Endothelial cell of umbilical vein (primary cell): ENCODE data around the gene ZNF780A. TPM values are rescaled to one million over a fixed set of nuclear protein-coding genes. Genes with fewer than 3 reads are reported as not detected.

Experiments used
- BruUV-seq: library from RNA; stranded (reverse); fragments of 400-500 nt; replicated peaks from 2 replicates; lab custom pipeline; 2021; lab: Mats Ljungman, UMichigan
- CTCF ChIA-PET: fragments of 300-600, 350-600 bp; sonication (Branson Sonifier 250); formaldehyde crosslinking; loops from one replicate; lab custom pipeline; 2021; ENCODE audit warnings: antibody characterized with exemption, inconsistent platforms; lab: Charles Lee
- POLR2A ChIA-PET: fragments of 300-600, 350-600 bp; sonication (Branson Sonifier 250); formaldehyde crosslinking; loops from one replicate; lab custom pipeline; 2021; ENCODE audit warnings: antibody characterized with exemption, inconsistent platforms; lab: Charles Lee
- DNase-seq: peaks from one replicate; pipeline ENCODE4 v3.0.0-alpha.2; 2011; ENCODE audit warnings: low read depth, low spot score
- FAIRE-seq: peaks from 2 replicates; lab custom pipeline; 2011; peaks lifted over from hg19 to GRCh38; lab: Jason Lieb, UNC
- H2AFZ ChIP-seq: 2 replicates; pipeline ENCODE4 v1.6.0; 2012; ENCODE audit warnings: low read depth, low read length, control low read depth, inconsistent platforms
- H3K27ac ChIP-seq: 2 replicates; pipeline ENCODE4 v1.5.1; 2011; ENCODE audit warnings: low read depth, mild to moderate bottlenecking, control low read depth, low read length, moderate library complexity; ENCODE audit not compliant: insufficient read depth
- H3K27me3 ChIP-seq, 2 experiments: 2 replicates each; pipeline versions ENCODE4 v1.6.0 to v1.6.1; 2011; ENCODE audit warnings: low read length in 2 of 2, mixed read lengths in 1 of 2; ENCODE audit not compliant: control insufficient read depth in 2 of 2, insufficient read depth in 2 of 2
- H3K36me3 ChIP-seq, 2 experiments: 2 replicates in 1 of 2; 3 replicates in 1 of 2; pipeline ENCODE4 v1.5.1; 2011; ENCODE audit warnings: low read length in 2 of 2, mild to moderate bottlenecking in 1 of 2, moderate library complexity in 1 of 2; ENCODE audit not compliant: control insufficient read depth in 2 of 2, insufficient read depth in 2 of 2; ENCODE audit errors: extremely low read depth in 1 of 2
- H3K4me1 ChIP-seq: 3 replicates; pipeline ENCODE4 v1.5.1; 2011; ENCODE audit warnings: mild to moderate bottlenecking, low read length; ENCODE audit not compliant: control insufficient read depth, insufficient read depth; ENCODE audit errors: extremely low read depth
- H3K4me2 ChIP-seq: 2 replicates; pipeline ENCODE4 v1.6.1; 2011; ENCODE audit warnings: low read length, control low read depth, mixed read lengths; ENCODE audit not compliant: insufficient read depth
- H3K4me3 ChIP-seq, 3 experiments: fragments of 200-600 bp in 1 of 3; sonication (generic), shearing (Covaris generic) in 1 of 3; replicated peaks in 1 of 3; 2 replicates each; pipeline ENCODE4 v1.5.1; 2011 to 2016; ENCODE audit warnings: control low read depth in 3 of 3, low read length in 3 of 3, mild to moderate bottlenecking in 2 of 3, inconsistent platforms in 1 of 3, low read depth in 1 of 3, moderate library complexity in 1 of 3; ENCODE audit not compliant: insufficient read depth in 1 of 3
- H3K79me2 ChIP-seq: 2 replicates; pipeline ENCODE4 v1.6.0; 2012; ENCODE audit warnings: low read length, inconsistent platforms; ENCODE audit not compliant: control insufficient read depth, insufficient read depth
- H3K9ac ChIP-seq: replicated peaks from 2 replicates; pipeline ENCODE3; 2011; ENCODE audit warnings: low read length, control low read depth; ENCODE audit not compliant: insufficient read depth; ENCODE audit errors: extremely low read depth
- H3K9me1 ChIP-seq: replicated peaks from 3 replicates; pipeline ENCODE4 v1.6.0; 2011; ENCODE audit warnings: mild to moderate bottlenecking, low read length; ENCODE audit not compliant: control insufficient read depth, insufficient read depth; ENCODE audit errors: extremely low read depth
- H3K9me3 ChIP-seq: replicated peaks from 2 replicates; pipeline ENCODE4 v1.5.1; 2012; ENCODE audit warnings: low read length, inconsistent platforms; ENCODE audit not compliant: control insufficient read depth, insufficient read depth
- H4K20me1 ChIP-seq: replicated peaks from 2 replicates; pipeline ENCODE3; 2011; ENCODE audit warnings: mild to moderate bottlenecking, low read length; ENCODE audit not compliant: control insufficient read depth, insufficient read depth; ENCODE audit errors: extremely low read depth
- CTCF ChIP-seq, 2 donors: IDR thresholded peaks; 1 replicate in 1 of 2; 2 replicates in 1 of 2; pipeline ENCODE4 v1.5.1; 2011; ENCODE audit warnings: low read length in 2 of 2, mild to moderate bottlenecking in 2 of 2, moderate library complexity in 2 of 2, control low read depth in 1 of 2, inconsistent platforms in 1 of 2, low read depth in 1 of 2; ENCODE audit not compliant: insufficient read depth in 1 of 2; ENCODE audit errors: extremely low read depth in 1 of 2
- EZH2 ChIP-seq: IDR thresholded peaks from 2 replicates; pipeline ENCODE4 v1.6.1; 2012; ENCODE audit warnings: borderline replicate concordance, low read depth, mild to moderate bottlenecking, moderate library complexity, low read length, inconsistent platforms; ENCODE audit not compliant: severe bottlenecking
- FOS ChIP-seq: IDR thresholded peaks from 2 replicates; pipeline ENCODE4 v1.6.1; 2011; ENCODE audit warnings: mild to moderate bottlenecking, low read length, moderate library complexity, borderline replicate concordance; ENCODE audit not compliant: insufficient read depth
- GATA2 ChIP-seq: IDR thresholded peaks from 2 replicates; pipeline ENCODE4 v1.7.0; 2011; ENCODE audit warnings: low read depth, mild to moderate bottlenecking, moderate library complexity, mixed read lengths, low read length; ENCODE audit not compliant: insufficient read length, insufficient read depth
- JUN ChIP-seq: IDR thresholded peaks from 2 replicates; pipeline ENCODE4 v1.6.1; 2011; ENCODE audit warnings: borderline replicate concordance, low read depth; ENCODE audit not compliant: insufficient read length, insufficient read depth
- MAX ChIP-seq: IDR thresholded peaks from 2 replicates; pipeline ENCODE4 v1.6.1; 2011; ENCODE audit not compliant: insufficient read depth, insufficient read length
- MYC ChIP-seq: IDR thresholded peaks from one replicate; pipeline ENCODE4 v1.6.1; 2011; ENCODE audit warnings: mild to moderate bottlenecking, low read depth, low read length
- POLR2A ChIP-seq: IDR thresholded peaks from 2 replicates; pipeline ENCODE4 v1.6.1; 2012; ENCODE audit warnings: low read depth, mild to moderate bottlenecking, control low read depth, low read length
- POLR2AphosphoS5 ChIP-seq: IDR thresholded peaks from 2 replicates; pipeline ENCODE4 v1.6.1; 2012; ENCODE audit warnings: low read depth, mild to moderate bottlenecking, control low read depth, low read length, moderate library complexity; ENCODE audit not compliant: insufficient read depth
- dilution Hi-C: fragments of 300-500 bp; cut with MboI; formaldehyde crosslinking; loops from one replicate; pipeline ENCODE4 v1.15.0; 2019; ENCODE audit warnings: low sequenced_read_pairs; ENCODE audit not compliant: extremely low pct_ligation_motif_present
- intact Hi-C: fragments of 100-400 bp; cut with micrococcal nuclease; formaldehyde crosslinking; loops from one replicate; pipeline ENCODE4 v1.10.0; 2022
- polyA plus RNA-seq, 4 experiments: library from polyadenylated mRNA; depleted of rRNA in 3 of 4; stranded (reverse) in 3 of 4; unstranded in 1 of 4; fragments of >200 nt; gene quantifications; 2 replicates each; pipeline versions ENCODE4 v1.2.1 to v1.2.3, GENCODE V29; 2011 to 2012; ENCODE audit warnings: missing spikeins in 1 of 4
- total RNA-seq: library from RNA; stranded (reverse); gene quantifications from 2 replicates; pipeline ENCODE4 v1.2.3, GENCODE V29; 2021

Gene ZNF780A
- total and polyA plus RNA-seq, 2 donors (not counting 3 experiments of a cell fraction or from before 2014, with no cell fraction given) = 7.3 to 11.6 TPM

- no TSS peak for BruUV-seq
- Histone ChIP-seq H4K20me1 (no peaks in the 10 kb centered on the region), H3K9ac (no peak overlapping the region), H3K27ac (no peak overlapping the region), H3K27me3 (peaks cover 0 to 4% of the 10 kb centered on the region in 2 experiments), H3K4me1 (no peaks in the 10 kb centered on the region), H2AFZ (no peak overlapping the region), H3K9me3 (no peaks in the 10 kb centered on the region), H3K9me1 (no peaks in the 10 kb centered on the region), H3K4me3 (no peak overlapping the region), H3K4me2 (no peak overlapping the region), H3K79me2 (no peaks in the 10 kb centered on the region), H3K36me3 (no peaks in the 10 kb centered on the region)
- POLR2A ChIA-PET = no interaction called here
- FAIRE-seq (no peak), DNase-seq (no peak)
- intact Hi-C loops (no loop called here), dilution Hi-C loops (no loop called here)
- CTCF ChIA-PET = interaction anchor here (0.6 to 0.9 kb wide), 2 partner anchors 8 to 1723 kb away, joined by 3 read pairs; no protein-coding TSS in a partner anchor
- TF ChIP-seq CTCF (IDR thresholded peaks at IDR 0.05; ENCODE audit: extremely low read depth in 1 of 2, insufficient read depth in 1 of 2, low read depth in 1 of 2, low read length in 2 of 2) (no peak), GATA2 (no peak), FOS (no peak), POLR2A (no peak), MAX (no peak), EZH2 (no peak), JUN (no peak), POLR2AphosphoS5 (no peak), MYC (no peak)
Measured at GRCh38 chr19:40103600-40103999, 12.9 kb upstream of the ZNF780A start.
